Breast epithelium (tissue), 4 donors: ENCODE measurements around the gene OR8B8. TPM values are rescaled to one million over a fixed set of nuclear protein-coding genes. Genes with fewer than 3 reads are reported as not detected.

Experiments used
- DNase-seq, 2 donors: peaks; one replicate each; pipeline ENCODE4 v3.0.0-alpha.2; 2019; ENCODE audit warnings: low spot score in 2 of 2
- H3K27ac ChIP-seq, 2 donors: fragments of 200-600 bp; sonication (generic) in 1 of 2; one replicate each; pipeline ENCODE4 v1.5.1; 2016 to 2019; ENCODE audit warnings: mild to moderate bottlenecking in 1 of 2
- H3K27me3 ChIP-seq, 2 donors: fragments of 200-600 bp; sonication (generic) in 1 of 2; one replicate each; pipeline versions ENCODE4 v1.5.1 to v1.6.0; 2017 to 2019; ENCODE audit warnings: control low read depth in 1 of 2, mild to moderate bottlenecking in 1 of 2
- H3K36me3 ChIP-seq: fragments of 200-600 bp; one replicate; pipeline ENCODE4 v1.5.1; 2019
- H3K4me1 ChIP-seq, 2 donors: fragments of 200-600 bp; sonication (generic); one replicate each; pipeline ENCODE4 v1.5.1; 2016 to 2019; ENCODE audit warnings: control low read depth in 1 of 2
- H3K4me3 ChIP-seq, 3 donors: fragments of 200-600 bp; sonication (generic); 1 replicate in 2 of 3; 2 replicates in 1 of 3; pipeline ENCODE4 v1.5.1; 2016 to 2019; ENCODE audit warnings: mild to moderate bottlenecking in 3 of 3, moderate library complexity in 2 of 3
- H3K9me3 ChIP-seq, 2 donors: fragments of 200-600 bp; sonication (generic) in 1 of 2; one replicate each; pipeline ENCODE4 v1.5.1; 2016 to 2019; ENCODE audit warnings: control low read depth in 1 of 2
- POLR2A ChIP-seq: fragments of 450-650 bp; IDR thresholded peaks from one replicate; pipeline ENCODE4 v1.6.1; 2016; ENCODE audit warnings: antibody characterized with exemption, mild to moderate bottlenecking, moderate library complexity
- POLR2AphosphoS5 ChIP-seq, 3 donors: sonication (generic); formaldehyde crosslinking; IDR thresholded peaks; one replicate each; pipeline ENCODE4 v1.6.1; 2017; ENCODE audit warnings: antibody characterized with exemption in 3 of 3
- intact Hi-C: fragments of 100-400 bp; cut with DNase I; formaldehyde crosslinking; loops from one replicate; pipeline ENCODE4 v1.15.1; 2023; ENCODE audit warnings: low total_unique reads
- total RNA-seq, 3 donors: library from RNA; depleted of rRNA; stranded (reverse); fragments of >200 nt; gene quantifications; one replicate each; pipeline ENCODE4 v1.1.0, GENCODE V29; 2016
- TF ChIP-seq, protein P1 (sequence below), 3 donors: fragments of 450-650 bp; IDR thresholded peaks; one replicate each; pipeline ENCODE4 v1.5.1; 2016 to 2017; ENCODE audit warnings: antibody characterized with exemption in 3 of 3, mild to moderate bottlenecking in 3 of 3, moderate library complexity in 3 of 3

The OR8B8 gene, protein sequence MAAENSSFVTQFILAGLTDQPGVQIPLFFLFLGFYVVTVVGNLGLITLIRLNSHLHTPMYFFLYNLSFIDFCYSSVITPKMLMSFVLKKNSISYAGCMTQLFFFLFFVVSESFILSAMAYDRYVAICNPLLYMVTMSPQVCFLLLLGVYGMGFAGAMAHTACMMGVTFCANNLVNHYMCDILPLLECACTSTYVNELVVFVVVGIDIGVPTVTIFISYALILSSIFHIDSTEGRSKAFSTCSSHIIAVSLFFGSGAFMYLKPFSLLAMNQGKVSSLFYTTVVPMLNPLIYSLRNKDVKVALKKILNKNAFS
- not detected for total RNA-seq

DNA sequence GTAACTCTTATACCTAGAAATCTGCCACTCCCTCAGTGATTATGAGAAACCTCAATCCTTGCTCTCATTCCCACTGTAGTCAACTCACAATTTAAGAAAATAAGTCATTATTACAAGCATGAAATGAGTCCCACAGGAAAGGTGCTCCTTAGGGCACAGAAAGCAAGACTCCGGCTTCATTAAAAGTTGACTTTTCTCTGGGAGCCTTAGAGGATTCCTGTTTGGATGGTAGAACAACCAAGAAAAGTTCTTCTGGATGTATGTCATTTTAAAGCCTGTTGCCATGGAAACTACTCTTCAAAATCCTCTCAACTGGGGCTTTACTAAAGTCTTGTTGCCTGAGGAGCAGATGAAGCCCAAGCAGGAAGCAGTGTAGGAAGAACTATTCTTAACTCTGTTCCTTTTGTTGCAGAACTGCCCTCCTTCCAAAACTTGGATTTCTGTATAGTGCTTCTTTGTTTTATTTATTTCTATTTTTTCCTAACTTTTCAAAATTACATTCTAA is at the start of gene OR8B8:
Gene OR8B8, minus strand, starts transcription at position 51 of the 505 bp plus-strand sequence. CDS start 4,611 bp downstream, outside the sequence.
- Histone ChIP-seq H3K27ac (no peak within 1 kb of the TSS), H3K4me1 (no peaks in the 10 kb centered on the region), H3K4me3 (no peak within 1 kb of the TSS), H3K36me3 (no peaks in the 10 kb centered on the region), H3K9me3 (no peaks in the 10 kb centered on the region), H3K27me3 (no peaks in the 10 kb centered on the region)
- no peak for TF ChIP-seq POLR2A
- no peak for TF ChIP-seq POLR2AphosphoS5 (IDR thresholded peaks at IDR 0.05)
- TF ChIP-seq, protein P1, sequence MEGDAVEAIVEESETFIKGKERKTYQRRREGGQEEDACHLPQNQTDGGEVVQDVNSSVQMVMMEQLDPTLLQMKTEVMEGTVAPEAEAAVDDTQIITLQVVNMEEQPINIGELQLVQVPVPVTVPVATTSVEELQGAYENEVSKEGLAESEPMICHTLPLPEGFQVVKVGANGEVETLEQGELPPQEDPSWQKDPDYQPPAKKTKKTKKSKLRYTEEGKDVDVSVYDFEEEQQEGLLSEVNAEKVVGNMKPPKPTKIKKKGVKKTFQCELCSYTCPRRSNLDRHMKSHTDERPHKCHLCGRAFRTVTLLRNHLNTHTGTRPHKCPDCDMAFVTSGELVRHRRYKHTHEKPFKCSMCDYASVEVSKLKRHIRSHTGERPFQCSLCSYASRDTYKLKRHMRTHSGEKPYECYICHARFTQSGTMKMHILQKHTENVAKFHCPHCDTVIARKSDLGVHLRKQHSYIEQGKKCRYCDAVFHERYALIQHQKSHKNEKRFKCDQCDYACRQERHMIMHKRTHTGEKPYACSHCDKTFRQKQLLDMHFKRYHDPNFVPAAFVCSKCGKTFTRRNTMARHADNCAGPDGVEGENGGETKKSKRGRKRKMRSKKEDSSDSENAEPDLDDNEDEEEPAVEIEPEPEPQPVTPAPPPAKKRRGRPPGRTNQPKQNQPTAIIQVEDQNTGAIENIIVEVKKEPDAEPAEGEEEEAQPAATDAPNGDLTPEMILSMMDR (IDR thresholded peaks at IDR 0.05), result no peak
- intact Hi-C loops, result no loop called here
- no peak for DNase-seq

DNA sequence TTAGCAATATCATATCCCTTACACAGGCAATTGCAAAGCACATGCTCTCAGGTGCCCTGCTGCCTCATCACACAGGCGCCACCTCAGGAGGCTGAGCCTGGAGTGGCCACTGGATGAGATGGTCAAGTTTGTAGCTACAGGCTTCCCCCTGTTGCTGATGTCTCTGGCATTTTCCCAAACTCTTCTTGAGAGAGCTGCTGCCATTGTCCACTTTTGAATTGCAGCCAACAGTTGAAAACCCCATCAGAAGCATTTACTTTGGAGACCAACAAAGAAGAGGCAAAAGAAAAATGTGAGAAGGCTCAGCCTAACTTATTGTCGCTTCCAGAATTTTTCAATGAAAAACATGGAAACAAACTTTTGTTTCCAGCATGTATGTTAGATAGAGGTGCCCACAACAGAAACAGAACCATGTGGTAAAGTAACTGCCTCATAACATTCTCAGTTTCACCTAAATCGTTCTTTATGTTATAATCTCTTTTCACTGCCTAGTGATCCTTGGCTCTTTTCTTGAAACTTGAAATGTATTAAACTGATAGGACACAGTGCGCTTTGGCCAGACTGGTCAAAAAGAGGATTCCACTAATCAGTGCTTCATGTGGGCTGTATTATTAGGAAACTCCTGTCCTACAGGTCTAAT is 47.6 kb upstream of the OR8B8 start:
- no peak overlapping the region for H3K27ac ChIP-seq
- no peak for TF ChIP-seq POLR2AphosphoS5 (IDR thresholded peaks at IDR 0.05)
- no peak for TF ChIP-seq POLR2A
- TF ChIP-seq, protein P1 (IDR thresholded peaks at IDR 0.05), result no peak
- no peaks in the 10 kb centered on the region for H3K27me3 ChIP-seq
- H3K4me1 ChIP-seq, result no peaks in the 10 kb centered on the region
- DNase-seq, result no peak
- H3K9me3 ChIP-seq, result no peaks in the 10 kb centered on the region
- no peak overlapping the region for H3K4me3 ChIP-seq
- intact Hi-C loops, result no loop called here
- no peaks in the 10 kb centered on the region for H3K36me3 ChIP-seq

DNA sequence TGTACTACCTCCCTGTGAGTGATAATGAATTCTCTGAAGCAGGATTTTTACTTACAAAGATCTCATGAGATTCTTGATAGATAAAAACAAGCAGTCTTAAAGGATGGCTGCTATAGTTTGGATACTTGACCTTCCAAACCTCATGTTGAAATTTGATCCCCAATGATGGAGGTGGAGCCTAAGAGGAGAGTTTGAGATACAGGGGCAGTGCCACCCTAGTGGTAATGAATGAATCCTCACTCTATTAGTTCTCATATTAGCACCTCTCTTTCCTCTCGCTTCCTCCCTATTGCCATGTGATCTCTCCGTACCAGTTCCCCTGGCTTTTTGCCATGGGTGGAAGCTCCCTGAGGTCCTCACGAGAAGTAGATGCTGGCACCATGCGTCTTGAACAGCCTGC is 37.9 kb upstream of the OR8B8 start:
- no peaks in the 10 kb centered on the region for H3K4me1 ChIP-seq
- intact Hi-C loops, result no loop called here
- TF ChIP-seq, protein P1 (IDR thresholded peaks at IDR 0.05), result no peak
- TF ChIP-seq POLR2AphosphoS5 (IDR thresholded peaks at IDR 0.05) (no peak), POLR2A (no peak)
- no peak overlapping the region for H3K27ac ChIP-seq
- H3K4me3 ChIP-seq, result no peak overlapping the region
- H3K36me3 ChIP-seq, result no peaks in the 10 kb centered on the region
- DNase-seq, result no peak
- no peaks in the 10 kb centered on the region for H3K27me3 ChIP-seq
- no peaks in the 10 kb centered on the region for H3K9me3 ChIP-seq

DNA sequence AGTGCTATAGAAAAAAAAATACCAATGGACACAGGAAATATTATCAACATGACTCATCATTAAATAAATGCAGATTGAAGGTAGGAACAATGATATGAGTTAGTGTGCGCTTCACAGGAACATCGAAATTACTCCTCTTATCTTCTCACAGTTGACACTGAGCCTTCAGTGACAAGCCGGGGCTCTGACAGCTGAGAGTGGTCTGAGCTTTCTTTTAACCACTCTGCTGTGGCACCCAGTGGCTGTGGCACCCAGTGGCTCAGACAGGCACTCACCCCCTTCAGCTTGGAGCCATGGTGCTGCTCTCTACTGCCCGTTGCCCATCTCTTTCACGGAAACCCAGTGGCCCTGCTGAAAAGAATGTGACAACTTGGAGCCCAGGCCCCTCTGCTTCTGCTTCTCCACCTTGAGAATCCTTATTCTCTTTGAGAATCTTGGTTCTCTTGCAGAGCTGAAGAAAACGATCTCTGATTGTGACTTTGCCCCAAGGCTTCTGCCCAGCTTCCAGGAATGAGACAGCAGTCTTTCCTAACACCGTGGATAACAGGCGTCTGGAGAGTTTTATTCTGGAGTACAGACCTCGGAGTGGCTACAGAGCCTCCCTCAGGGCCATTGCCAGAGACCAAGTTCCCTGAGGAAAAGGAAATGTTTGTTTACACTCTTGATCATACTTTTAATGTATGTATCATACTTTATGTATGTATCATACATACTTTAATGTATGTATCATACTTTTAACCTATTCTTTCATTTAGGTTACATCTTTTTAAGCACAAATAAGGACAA is 37.1 kb upstream of the OR8B8 start:
- H3K9me3 ChIP-seq, result no peaks in the 10 kb centered on the region
- H3K4me1 ChIP-seq, result no peaks in the 10 kb centered on the region
- H3K36me3 ChIP-seq, result no peaks in the 10 kb centered on the region
- no peaks in the 10 kb centered on the region for H3K27me3 ChIP-seq
- no peak for DNase-seq
- no peak for TF ChIP-seq POLR2AphosphoS5 (IDR thresholded peaks at IDR 0.05)
- TF ChIP-seq, protein P1 (IDR thresholded peaks at IDR 0.05), result no peak
- TF ChIP-seq POLR2A, result no peak
- H3K4me3 ChIP-seq, result no peak overlapping the region
- H3K27ac ChIP-seq, result no peak overlapping the region
- intact Hi-C loops, result no loop called here
